ENCODE data around the gene GPR21. TPM values are rescaled to one million over a fixed set of nuclear protein-coding genes. Genes with fewer than 3 reads are reported as not detected.
A peak's percentile ranks its signal among the peaks of the same experiment; 100 is the strongest.

GPR21 gene
- total RNA-seq, 1 donor, result 1.4 TPM

- Histone ChIP-seq H3K27me3 (ENCODE audit: insufficient read depth, low read length) (no peaks in the 10 kb centered on the region), H4K20me1 (ENCODE audit: insufficient read depth, low read length) (no peaks in the 10 kb centered on the region), H3K27ac (ENCODE audit: low read depth, low read length) (peak overlapping the region; percentile 50), H3K9me3 (ENCODE audit: low read depth, low read length) (no peaks in the 10 kb centered on the region), H3K4me1 (ENCODE audit: insufficient read depth, low read length) (peaks cover 26% of the 10 kb centered on the region), H3K79me2 (ENCODE audit: insufficient read depth, low read length) (no peaks in the 10 kb centered on the region), H2AFZ (ENCODE audit: low read length) (no peak overlapping the region), H3K4me2 (ENCODE audit: insufficient read depth, low read length) (no peak overlapping the region), H3K36me3 (ENCODE audit: insufficient read depth, low read length) (peaks cover 7% of the 10 kb centered on the region), H3K4me3 (ENCODE audit: insufficient read depth, low read length) (no peak overlapping the region)
- no peak for DNase-seq (ENCODE audit: insufficient read length, low spot score, missing footprints)
- TF ChIP-seq CTCF (IDR thresholded peaks at IDR 0.05; ENCODE audit: extremely low read depth, low read depth, low read length), result no peak
Observed at GRCh38 chr9:123000371-123001068, 32.9 kb upstream of the GPR21 start.

- Histone ChIP-seq H3K4me3 (ENCODE audit: insufficient read depth, low read length) (no peak overlapping the region), H3K4me1 (ENCODE audit: insufficient read depth, low read length) (peaks cover 26% of the 10 kb centered on the region), H4K20me1 (ENCODE audit: insufficient read depth, low read length) (no peaks in the 10 kb centered on the region), H2AFZ (ENCODE audit: low read length) (peak overlapping the region; percentile 11), H3K36me3 (ENCODE audit: insufficient read depth, low read length) (peaks cover 4% of the 10 kb centered on the region), H3K27me3 (ENCODE audit: insufficient read depth, low read length) (no peaks in the 10 kb centered on the region), H3K4me2 (ENCODE audit: insufficient read depth, low read length) (peak overlapping the region; percentile 53), H3K79me2 (ENCODE audit: insufficient read depth, low read length) (no peaks in the 10 kb centered on the region), H3K9me3 (ENCODE audit: low read depth, low read length) (no peaks in the 10 kb centered on the region), H3K27ac (ENCODE audit: low read depth, low read length) (peak overlapping the region; percentile 65)
- no peak for DNase-seq (ENCODE audit: insufficient read length, low spot score, missing footprints)
- no peak for TF ChIP-seq CTCF (IDR thresholded peaks at IDR 0.05; ENCODE audit: extremely low read depth, low read depth, low read length)
Observed at GRCh38 chr9:123002754-123003153, 30.7 kb upstream of the GPR21 start.

- DNase-seq (ENCODE audit: insufficient read length, low spot score, missing footprints), result no peak
- no peak overlapping the region for H2AFZ ChIP-seq (ENCODE audit: low read length)
- no peaks in the 10 kb centered on the region for H3K27me3 ChIP-seq (ENCODE audit: insufficient read depth, low read length)
- H3K4me3 ChIP-seq (ENCODE audit: insufficient read depth, low read length), result no peak overlapping the region
- H3K4me1 ChIP-seq (ENCODE audit: insufficient read depth, low read length), result peaks cover 26% of the 10 kb centered on the region
- peak overlapping the region; percentile 53 for H3K4me2 ChIP-seq (ENCODE audit: insufficient read depth, low read length)
- no peak for TF ChIP-seq CTCF (IDR thresholded peaks at IDR 0.05; ENCODE audit: extremely low read depth, low read depth, low read length)
- no peaks in the 10 kb centered on the region for H3K9me3 ChIP-seq (ENCODE audit: low read depth, low read length)
- no peaks in the 10 kb centered on the region for H3K79me2 ChIP-seq (ENCODE audit: insufficient read depth, low read length)
- H3K36me3 ChIP-seq (ENCODE audit: insufficient read depth, low read length), result peaks cover 1% of the 10 kb centered on the region
- peak overlapping the region; percentile 65 for H3K27ac ChIP-seq (ENCODE audit: low read depth, low read length)
- H4K20me1 ChIP-seq (ENCODE audit: insufficient read depth, low read length), result no peaks in the 10 kb centered on the region
Observed at GRCh38 chr9:123003466-123003865, 30.0 kb upstream of the GPR21 start.

- H3K27ac ChIP-seq (ENCODE audit: low read depth, low read length), result no peak overlapping the region
- H3K4me3 ChIP-seq (ENCODE audit: insufficient read depth, low read length), result no peak overlapping the region
- no peaks in the 10 kb centered on the region for H4K20me1 ChIP-seq (ENCODE audit: insufficient read depth, low read length)
- H3K4me2 ChIP-seq (ENCODE audit: insufficient read depth, low read length), result no peak overlapping the region
- TF ChIP-seq CTCF (IDR thresholded peaks at IDR 0.05; ENCODE audit: extremely low read depth, low read depth, low read length), result no peak
- no peak overlapping the region for H2AFZ ChIP-seq (ENCODE audit: low read length)
- H3K79me2 ChIP-seq (ENCODE audit: insufficient read depth, low read length), result no peaks in the 10 kb centered on the region
- H3K4me1 ChIP-seq (ENCODE audit: insufficient read depth, low read length), result peaks cover 17% of the 10 kb centered on the region
- no peaks in the 10 kb centered on the region for H3K9me3 ChIP-seq (ENCODE audit: low read depth, low read length)
- no peaks in the 10 kb centered on the region for H3K27me3 ChIP-seq (ENCODE audit: insufficient read depth, low read length)
- peaks cover 5% of the 10 kb centered on the region for H3K36me3 ChIP-seq (ENCODE audit: insufficient read depth, low read length)
- no peak for DNase-seq (ENCODE audit: insufficient read length, low spot score, missing footprints)
Observed at GRCh38 chr9:123005964-123006363, 27.5 kb upstream of the GPR21 start.
